MM.1S (cell line): ENCODE measurements around the gene PSEN1.

Source experiments
- DNase-seq: peaks from one replicate; pipeline ENCODE4 v3.0.0-alpha.2; 2015
- H2AFZ ChIP-seq: fragments of 300-600 bp; sonication (generic); 2 replicates; pipeline ENCODE4 v1.6.0; 2016; ENCODE audit warnings: antibody characterized with exemption, low read length
- H3F3A ChIP-seq: fragments of 300-600 bp; sonication (generic); 2 replicates; pipeline ENCODE4 v1.6.1; 2016; ENCODE audit warnings: mild to moderate bottlenecking, antibody characterized with exemption, low read length, moderate library complexity, mixed read lengths; ENCODE audit not compliant: insufficient read depth
- H3K27ac ChIP-seq: fragments of 300-600 bp; sonication (generic); 2 replicates; pipeline ENCODE4 v1.5.1; 2016; ENCODE audit warnings: mild to moderate bottlenecking, low read length
- H3K27me3 ChIP-seq: fragments of 300-600 bp; sonication (generic); replicated peaks from 2 replicates; pipeline ENCODE4 v1.6.0; 2016; ENCODE audit warnings: low read length; ENCODE audit not compliant: insufficient read depth
- H3K36me3 ChIP-seq: fragments of 300-600 bp; sonication (generic); replicated peaks from 2 replicates; pipeline ENCODE4 v1.6.1; 2016; ENCODE audit warnings: mild to moderate bottlenecking, low read length, mixed read lengths; ENCODE audit not compliant: insufficient read depth
- H3K4me1 ChIP-seq: fragments of 300-600 bp; sonication (generic); 2 replicates; pipeline ENCODE4 v1.6.1; 2016; ENCODE audit warnings: low read length, mixed read lengths
- H3K4me2 ChIP-seq: fragments of 300-600 bp; sonication (generic); 2 replicates; pipeline ENCODE4 v1.6.0; 2016; ENCODE audit warnings: low read depth, low read length
- H3K4me3 ChIP-seq: fragments of 300-600 bp; sonication (generic); 2 replicates; pipeline ENCODE4 v1.5.1; 2016; ENCODE audit warnings: low read length, mixed read lengths
- H3K79me2 ChIP-seq: fragments of 300-600 bp; sonication (generic); 2 replicates; pipeline ENCODE4 v1.6.1; 2016; ENCODE audit warnings: mixed run types, low read length, mixed read lengths
- H3K9ac ChIP-seq: fragments of 300-600 bp; sonication (generic); 2 replicates; pipeline ENCODE4 v1.6.1; 2016; ENCODE audit warnings: low read length, mixed read lengths
- H3K9me2 ChIP-seq: fragments of 300-600 bp; sonication (generic); replicated peaks from 2 replicates; pipeline ENCODE4 v1.6.1; 2016; ENCODE audit warnings: mild to moderate bottlenecking, low read length, mixed read lengths; ENCODE audit not compliant: insufficient read depth
- H3K9me3 ChIP-seq: fragments of 300-600 bp; sonication (generic); replicated peaks from 2 replicates; pipeline ENCODE4 v1.6.1; 2016; ENCODE audit warnings: mild to moderate bottlenecking, low read length, mixed read lengths; ENCODE audit not compliant: insufficient read depth
- H4K20me1 ChIP-seq: fragments of 300-600 bp; sonication (generic); 2 replicates; pipeline ENCODE4 v1.6.1; 2016; ENCODE audit warnings: mild to moderate bottlenecking, low read length, moderate library complexity, mixed read lengths; ENCODE audit not compliant: insufficient read depth
- CTCF ChIP-seq: fragments of 300-600 bp; sonication (generic); IDR thresholded peaks from 2 replicates; pipeline ENCODE4 v1.5.1; 2016; ENCODE audit warnings: antibody characterized with exemption, low read length, mixed read lengths
- EZH2 ChIP-seq: fragments of 300-600 bp; sonication (generic); optimal IDR thresholded peaks from 2 replicates; pipeline ENCODE3; 2017; ENCODE audit warnings: low read depth, mild to moderate bottlenecking, antibody characterized with exemption, low read length, mixed read lengths
- EZH2phosphoT487 ChIP-seq: fragments of 300-600 bp; sonication (generic); IDR thresholded peaks from 2 replicates; pipeline ENCODE4 v1.6.1; 2018; ENCODE audit warnings: antibody characterized with exemption, low read length

PSEN1 gene

DNA sequence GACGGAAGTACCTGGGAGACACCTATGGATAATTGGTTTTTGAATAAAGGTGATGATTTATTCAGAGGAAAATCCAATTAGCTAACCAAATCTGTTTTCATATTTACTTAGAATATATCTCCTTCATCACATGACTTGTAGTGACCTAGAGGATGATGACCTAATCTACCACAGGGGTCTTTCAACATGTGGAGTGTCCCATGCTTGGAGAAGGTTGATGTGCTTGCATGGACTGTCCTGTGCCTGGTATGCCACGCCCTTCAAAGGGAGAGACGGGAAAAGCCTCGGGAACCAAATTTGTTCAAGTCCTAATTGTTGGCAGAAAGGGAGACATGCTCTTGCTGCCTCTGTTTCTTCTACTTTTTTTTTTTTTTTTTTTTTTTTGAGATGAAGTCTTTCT, 89.2 kb downstream of the PSEN1 start:
- Histone ChIP-seq H3K4me1 (no peaks in the 10 kb centered on the region), H3K9me3 (no peaks in the 10 kb centered on the region), H3K79me2 (no peaks in the 10 kb centered on the region), H3K27ac (no peak overlapping the region), H3K9ac (no peak overlapping the region), H3K9me2 (no peaks in the 10 kb centered on the region), H3F3A (no peaks in the 10 kb centered on the region), H3K4me3 (no peak overlapping the region), H4K20me1 (no peaks in the 10 kb centered on the region), H3K27me3 (no peaks in the 10 kb centered on the region), H3K36me3 (no peaks in the 10 kb centered on the region), H3K4me2 (no peak overlapping the region), H2AFZ (no peak overlapping the region)
- DNase-seq = no peak
- TF ChIP-seq EZH2 (no peak), EZH2phosphoT487 (no peak), CTCF (no peak)

GRCh38 chr14:73227812-73228781, 91.8 kb downstream of the PSEN1 start:
- H3K9ac ChIP-seq = no peak overlapping the region
- DNase-seq = no peak
- H2AFZ ChIP-seq = no peak overlapping the region

GRCh38 chr14:73230051-73230450, 93.7 kb downstream of the PSEN1 start:
- Histone ChIP-seq H4K20me1 (no peaks in the 10 kb centered on the region), H3K4me2 (no peak overlapping the region), H2AFZ (no peak overlapping the region), H3K4me1 (no peaks in the 10 kb centered on the region), H3K9me3 (no peaks in the 10 kb centered on the region), H3K36me3 (no peaks in the 10 kb centered on the region), H3K79me2 (no peaks in the 10 kb centered on the region), H3F3A (no peaks in the 10 kb centered on the region), H3K9me2 (no peaks in the 10 kb centered on the region), H3K27me3 (no peaks in the 10 kb centered on the region), H3K9ac (no peak overlapping the region), H3K27ac (no peak overlapping the region), H3K4me3 (no peak overlapping the region)
- DNase-seq = no peak
- TF ChIP-seq CTCF = no peak
- TF ChIP-seq EZH2phosphoT487 = no peak
- TF ChIP-seq EZH2 = no peak

More at GRCh38 chr14:73227812-73228781, 91.8 kb downstream of the PSEN1 start:
- H3K4me2 ChIP-seq = no peak overlapping the region
- no peaks in the 10 kb centered on the region for H4K20me1 ChIP-seq
- no peaks in the 10 kb centered on the region for H3F3A ChIP-seq
- H3K36me3 ChIP-seq = no peaks in the 10 kb centered on the region
- H3K27me3 ChIP-seq = no peaks in the 10 kb centered on the region
- H3K9me2 ChIP-seq = no peaks in the 10 kb centered on the region
- H3K4me3 ChIP-seq = no peak overlapping the region
- TF ChIP-seq EZH2phosphoT487 = no peak
- no peak for TF ChIP-seq CTCF
- no peak for TF ChIP-seq EZH2
- H3K27ac ChIP-seq = no peak overlapping the region
- H3K79me2 ChIP-seq = no peaks in the 10 kb centered on the region
- H3K9me3 ChIP-seq = no peaks in the 10 kb centered on the region
- no peaks in the 10 kb centered on the region for H3K4me1 ChIP-seq
